Adipose tissue (tissue), 3 donors: Measurements from ENCODE around the gene PSMD2. TPM values are rescaled to one million over a fixed set of nuclear protein-coding genes. Genes with fewer than 3 reads are reported as not detected.
A peak's percentile ranks its signal among the peaks of the same experiment; 100 is the strongest.

Source experiments
- H3K27ac ChIP-seq: one replicate; pipeline ENCODE4 v1.5.1; 2013; ENCODE audit warnings: low read depth, low read length
- WGBS, 3 donors: extraction: QIAGEN DNeasy Blood & Tissue Kit; methylation state at CpG; one replicate each; pipeline ENCODE4 v1.1.7; 2013; 5-methylcytosine and 5-hydroxymethylcytosine counted together
- polyA plus RNA-seq, 3 donors: library from polyadenylated mRNA; stranded (reverse); fragments of 200-250 nt; gene quantifications; one replicate each; pipeline ENCODE4 v1.2.3, GENCODE V29; 2013
- donor health status: healthy with polysubstance abuse.
- donor health status: Bipolar disorder and iron deficiency.
- donor health status: healthy.

The PSMD2 gene
- polyA plus RNA-seq, 3 donors: 74.6 to 181 (median 139) TPM

GRCh38 chr3:184311633-184312032 is 12.6 kb downstream of the PSMD2 start:
- H3K27ac ChIP-seq: no peak overlapping the region

GRCh38 chr3:184314363-184314699 is 15.3 kb downstream of the PSMD2 start, which contains the start of gene EIF4G1:
TSS of gene EIF4G1 (plus strand) at chr3:184314606. CDS start at chr3:184315797, 1,191 bp downstream.
- H3K27ac ChIP-seq: peak within 1 kb of the TSS; percentile 98
- WGBS, 3 donors: 0% methylated on average over 27 to 40 of the region's 40 CpGs

GRCh38 chr3:184314700-184315542 is 15.9 kb downstream of the PSMD2 start:
- WGBS, 3 donors: 1 to 2% (median 1%) methylated on average over 40 to 86 of the region's 89 CpGs

GRCh38 chr3:184315543-184315867 is 16.5 kb downstream of the PSMD2 start:
- peak overlapping the region; percentile 43 for H3K27ac ChIP-seq
- WGBS, 3 donors: 6 to 15% (median 9%) methylated on average over 6 of the region's 6 CpGs

More at GRCh38 chr3:184314700-184315542, 15.9 kb downstream of the PSMD2 start:
- H3K27ac ChIP-seq: peak overlapping the region; percentile 98

DNA sequence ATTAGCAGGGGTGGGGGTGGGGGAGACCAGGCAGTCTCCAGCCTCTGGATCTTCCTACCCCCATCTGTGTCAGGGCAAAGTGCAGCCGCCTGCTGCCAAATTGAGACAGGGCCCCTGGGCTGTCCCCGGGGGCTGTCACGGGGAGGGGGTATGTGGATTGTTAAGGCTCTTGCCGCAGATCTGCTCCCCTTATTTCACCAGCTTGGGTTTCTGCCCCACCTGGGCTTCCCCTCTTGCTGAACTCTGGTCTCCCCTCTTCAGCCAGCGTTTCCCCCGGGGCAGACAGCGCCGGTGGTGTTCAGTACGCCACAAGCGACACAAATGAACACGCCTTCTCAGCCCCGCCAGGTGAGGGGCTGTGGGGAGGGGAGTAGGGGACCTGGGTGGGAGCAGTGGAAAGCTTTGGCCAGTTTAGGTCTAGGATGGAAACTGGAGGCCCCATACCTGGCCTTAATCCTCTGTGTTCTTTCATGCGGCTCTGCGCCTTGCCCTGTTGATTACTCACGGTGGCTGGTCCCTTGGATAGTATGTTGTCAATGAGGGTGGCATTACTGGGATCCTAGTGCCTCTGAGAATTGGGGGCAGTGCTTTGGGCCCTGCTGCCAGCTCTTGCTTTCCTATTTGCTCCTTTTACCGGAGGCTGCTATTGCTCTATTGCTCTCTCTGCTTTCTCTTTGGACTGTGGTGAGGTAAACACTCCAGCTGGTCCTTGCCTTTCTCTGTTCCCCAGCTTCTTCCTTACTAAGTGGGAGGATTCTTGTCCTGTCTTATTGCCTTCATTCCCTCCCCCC is 17.0 kb downstream of the PSMD2 start:
- peak overlapping the region; percentile 43 for H3K27ac ChIP-seq
- WGBS, 3 donors: 16 to 48% (median 41%) methylated on average over 15 to 16 of the region's 16 CpGs

GRCh38 chr3:184316792-184317191 is 17.8 kb downstream of the PSMD2 start:
- 55 to 84% (median 78%) methylated on average over 7 of the region's 7 CpGs for WGBS, 3 donors
- no peak overlapping the region for H3K27ac ChIP-seq

DNA sequence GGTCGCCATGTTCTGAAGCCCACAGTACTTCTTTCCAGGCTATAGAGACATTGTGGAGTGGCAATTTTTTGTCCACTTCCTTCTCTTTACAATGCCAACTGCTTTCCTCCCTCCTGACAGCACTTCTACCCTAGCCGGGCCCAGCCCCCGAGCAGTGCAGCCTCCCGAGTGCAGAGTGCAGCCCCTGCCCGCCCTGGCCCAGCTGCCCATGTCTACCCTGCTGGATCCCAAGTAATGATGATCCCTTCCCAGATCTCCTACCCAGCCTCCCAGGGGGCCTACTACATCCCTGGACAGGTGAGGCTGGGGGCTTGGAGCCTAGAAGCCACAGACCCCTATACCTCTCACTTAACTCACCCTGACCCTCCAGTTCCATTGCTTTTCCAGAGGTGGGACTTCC is 18.2 kb downstream of the PSMD2 start:
- no peak overlapping the region for H3K27ac ChIP-seq
- WGBS, 3 donors: 49 to 65% (median 51%) methylated on average over 5 of the region's 5 CpGs

- 3 to 12% (median 8%) methylated on average over 3 to 4 of the region's 4 CpGs for WGBS, 3 donors
- H3K27ac ChIP-seq: peak overlapping the region; percentile 45
These were observed 21.0 kb downstream of the PSMD2 start for GRCh38 chr3:184320104-184320445.

- no peak overlapping the region for H3K27ac ChIP-seq
- WGBS, 3 donors: 75 to 89% (median 76%) methylated on average over 5 of the region's 5 CpGs
These were observed 22.6 kb downstream of the PSMD2 start for GRCh38 chr3:184321666-184322065.

DNA sequence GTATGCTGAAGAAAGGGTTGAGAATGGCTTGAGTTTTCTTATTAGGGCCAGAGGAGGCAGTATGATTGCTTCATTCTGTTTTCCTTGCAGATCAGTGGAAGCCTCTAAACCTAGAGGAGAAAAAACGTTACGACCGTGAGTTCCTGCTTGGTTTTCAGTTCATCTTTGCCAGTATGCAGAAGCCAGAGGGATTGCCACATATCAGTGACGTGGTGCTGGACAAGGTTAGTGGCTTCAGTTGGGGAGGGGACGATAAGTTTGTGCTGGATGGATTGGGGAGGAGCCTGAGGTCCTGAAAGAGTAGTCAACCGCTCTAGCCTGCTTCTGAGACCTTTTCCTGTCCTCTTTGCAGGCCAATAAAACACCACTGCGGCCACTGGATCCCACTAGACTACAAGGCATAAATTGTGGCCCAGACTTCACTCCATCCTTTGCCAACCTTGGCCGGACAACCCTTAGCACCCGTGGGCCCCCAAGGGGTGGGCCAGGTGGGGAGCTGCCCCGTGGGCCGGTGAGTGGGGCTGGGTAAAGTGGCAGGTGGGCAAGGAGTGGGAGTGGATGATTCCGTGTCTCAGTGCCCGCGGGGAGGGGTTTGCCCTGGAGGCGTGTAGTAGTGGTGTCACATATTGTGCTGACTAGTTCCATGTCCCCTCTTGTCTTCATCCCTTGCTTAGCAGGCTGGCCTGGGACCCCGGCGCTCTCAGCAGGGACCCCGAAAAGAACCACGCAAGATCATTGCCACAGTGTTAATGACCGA is 23.9 kb downstream of the PSMD2 start:
- 75 to 85% (median 76%) methylated on average over 20 of the region's 20 CpGs for WGBS, 3 donors
- H3K27ac ChIP-seq: no peak overlapping the region

GRCh38 chr3:184323696-184324095 is 24.7 kb downstream of the PSMD2 start:
- no peak overlapping the region for H3K27ac ChIP-seq
- 72 to 87% (median 84%) methylated on average over 8 of the region's 8 CpGs for WGBS, 3 donors

DNA sequence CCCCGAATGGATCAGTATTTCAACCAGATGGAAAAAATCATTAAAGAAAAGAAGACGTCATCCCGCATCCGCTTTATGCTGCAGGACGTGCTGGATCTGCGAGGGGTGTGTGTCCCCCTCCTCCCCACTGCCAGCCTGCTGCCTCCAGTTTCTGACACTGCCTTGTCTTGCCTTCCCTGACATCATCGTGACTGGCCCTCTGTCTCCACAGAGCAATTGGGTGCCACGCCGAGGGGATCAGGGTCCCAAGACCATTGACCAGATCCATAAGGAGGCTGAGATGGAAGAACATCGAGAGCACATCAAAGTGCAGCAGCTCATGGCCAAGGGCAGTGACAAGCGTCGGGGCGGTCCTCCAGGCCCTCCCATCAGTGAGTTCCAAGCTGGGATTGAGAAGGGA is 26.2 kb downstream of the PSMD2 start:
- WGBS, 3 donors: 87 to 89% (median 88%) methylated on average over 13 of the region's 13 CpGs
- no peak overlapping the region for H3K27ac ChIP-seq

GRCh38 chr3:184325715-184326369 is 26.8 kb downstream of the PSMD2 start:
- no peak overlapping the region for H3K27ac ChIP-seq
- 73 to 82% (median 74%) methylated on average over 6 of the region's 6 CpGs for WGBS, 3 donors

DNA sequence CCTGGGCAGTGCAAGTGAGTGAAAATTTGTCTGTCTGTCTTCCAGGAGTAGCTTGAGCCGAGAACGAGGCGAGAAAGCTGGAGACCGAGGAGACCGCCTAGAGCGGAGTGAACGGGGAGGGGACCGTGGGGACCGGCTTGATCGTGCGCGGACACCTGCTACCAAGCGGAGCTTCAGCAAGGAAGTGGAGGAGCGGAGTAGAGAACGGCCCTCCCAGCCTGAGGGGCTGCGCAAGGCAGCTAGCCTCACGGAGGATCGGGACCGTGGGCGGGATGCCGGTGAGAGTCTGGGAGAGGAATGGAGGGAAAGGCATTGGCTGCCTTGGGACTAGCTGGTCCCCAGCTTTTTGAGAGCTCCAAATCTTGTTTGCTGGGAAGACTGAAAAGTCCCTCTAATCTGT is 28.1 kb downstream of the PSMD2 start:
- H3K27ac ChIP-seq: no peak overlapping the region
- WGBS, 3 donors: 95% methylated on average over 21 of the region's 21 CpGs

- WGBS, 3 donors: 43 to 71% (median 59%) methylated on average over 3 of the region's 3 CpGs
- H3K27ac ChIP-seq: no peak overlapping the region
These were observed 29.5 kb downstream of the PSMD2 start for GRCh38 chr3:184328516-184328915.

DNA sequence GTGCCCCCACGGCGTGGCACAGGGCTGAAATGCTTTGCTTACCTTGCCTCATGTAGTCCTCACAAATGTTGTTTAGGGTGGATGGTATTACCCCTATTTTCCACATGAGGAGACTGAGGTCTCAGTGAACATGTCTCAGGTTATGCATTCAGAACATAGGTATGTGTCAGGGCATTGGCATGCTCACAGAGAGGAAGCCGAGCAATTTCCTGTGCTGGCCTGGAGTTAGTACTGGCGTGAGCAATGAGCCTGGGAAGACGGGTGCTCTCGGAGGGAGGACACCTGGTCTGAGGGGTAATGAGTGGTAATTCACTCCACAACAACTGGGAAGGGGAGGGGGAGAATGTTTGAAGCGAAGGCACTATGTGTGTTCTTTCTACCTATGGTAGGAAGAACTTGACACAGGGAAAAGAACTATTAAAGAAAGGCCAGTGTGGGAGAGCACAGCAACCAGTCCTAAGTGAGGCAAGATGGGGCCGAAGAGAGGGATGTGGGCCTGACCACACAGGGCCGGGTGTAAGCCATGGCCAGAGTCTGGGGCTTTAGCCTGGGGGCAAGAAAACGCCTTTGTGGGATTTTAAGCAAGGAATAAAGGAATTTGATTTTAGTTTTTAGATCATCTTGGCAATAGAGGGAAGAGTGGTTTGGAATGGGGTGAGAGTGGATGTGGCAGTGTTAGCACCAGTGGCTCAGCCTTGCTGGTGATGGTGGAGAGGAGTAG is 33.5 kb downstream of the PSMD2 start:
- H3K27ac ChIP-seq: no peak overlapping the region
- 63 to 79% (median 63%) methylated on average over 10 of the region's 10 CpGs for WGBS, 3 donors

- H3K27ac ChIP-seq: no peak overlapping the region
These were observed 34.1 kb downstream of the PSMD2 start for GRCh38 chr3:184333190-184333589.

DNA sequence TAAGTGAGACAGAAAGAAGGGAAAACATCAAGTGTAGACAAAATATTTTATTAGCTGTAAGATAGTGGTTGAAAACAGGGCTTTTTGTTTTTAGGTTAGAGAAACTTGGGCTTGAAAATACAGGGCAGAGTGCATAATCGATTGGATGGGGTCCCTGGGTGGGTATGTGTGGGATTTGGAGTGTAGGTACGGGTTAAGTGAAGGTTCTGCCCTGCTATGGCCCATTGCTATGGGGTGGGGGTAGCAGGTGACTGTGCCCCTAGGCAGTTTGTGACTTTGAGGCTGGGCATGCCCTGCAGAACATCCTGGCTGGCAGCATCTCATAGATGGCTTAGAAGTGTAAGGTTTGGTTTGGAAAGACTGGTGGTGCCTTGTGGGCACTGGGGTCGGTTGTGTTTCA is 34.7 kb downstream of the PSMD2 start:
- H3K27ac ChIP-seq: no peak overlapping the region
- 80 to 84% (median 83%) methylated on average over 3 of the region's 3 CpGs for WGBS, 3 donors

More at GRCh38 chr3:184333190-184333589, 34.1 kb downstream of the PSMD2 start:
- WGBS, 3 donors: 78 to 86% (median 86%) methylated on average over 6 of the region's 6 CpGs
